Left ventricle myocardium inferior (tissue), 1 donor: ENCODE measurements around the gene ELP5. TPM values are rescaled to one million over a fixed set of nuclear protein-coding genes. Genes with fewer than 3 reads are reported as not detected.

Experiments
- DNase-seq: peaks from one replicate; pipeline ENCODE4 v3.0.0-alpha.2; 2020
- H3K27ac ChIP-seq: fragments of 200-600 bp; replicated peaks from 2 replicates; pipeline ENCODE4 v1.8.0; 2021
- H3K27me3 ChIP-seq: fragments of 200-600 bp; 2 replicates; pipeline ENCODE4 v1.8.0; 2021; ENCODE audit warnings: low read depth
- H3K36me3 ChIP-seq: fragments of 200-600 bp; 2 replicates; pipeline ENCODE4 v1.8.0; 2021
- H3K4me1 ChIP-seq: fragments of 200-600 bp; 2 replicates; pipeline ENCODE4 v1.8.0; 2021
- H3K4me3 ChIP-seq: fragments of 200-600 bp; 2 replicates; pipeline ENCODE4 v1.8.0; 2021; ENCODE audit warnings: mild to moderate bottlenecking, moderate library complexity
- H3K9me3 ChIP-seq: fragments of 200-600 bp; replicated peaks from 2 replicates; pipeline ENCODE4 v1.8.0; 2021
- CTCF ChIP-seq: fragments of 200-600 bp; IDR thresholded peaks from 2 replicates; pipeline ENCODE4 v1.8.0; 2021; ENCODE audit warnings: antibody characterized with exemption, mild to moderate bottlenecking, borderline replicate concordance
- intact Hi-C: fragments of 100-400 bp; cut with micrococcal nuclease; formaldehyde crosslinking; loops from one replicate; pipeline ENCODE4 v1.11.0; 2022
- total RNA-seq: library from RNA; stranded (reverse); fragmentation: NEBNext Ultra II Directional; extraction: Animal tissue kit (Norgen Biotek cat#: 25700); gene quantifications from one replicate; pipeline ENCODE4 v1.2.1, GENCODE V29; 2021
- donor health status: DM: no; HTN: yes; CAD: no; lungs with severe emphysema.

Gene ELP5
- total RNA-seq, 1 donor from 2014 or later = 62.5 TPM

- Histone ChIP-seq H3K4me1 (peaks cover 33% of the 10 kb centered on the region), H3K27me3 (peaks cover 76% of the 10 kb centered on the region), H3K9me3 (no peaks in the 10 kb centered on the region), H3K36me3 (peaks cover 13% of the 10 kb centered on the region), H3K27ac (no peak overlapping the region), H3K4me3 (peak overlapping the region; percentile 68)
- intact Hi-C loops = no loop called here
- no peak for DNase-seq
- no peak for TF ChIP-seq CTCF
These were observed 11.2 kb downstream of the ELP5 start for GRCh38 chr17:7262935-7263800.

- no peak overlapping the region for H3K27ac ChIP-seq
- H3K27me3 ChIP-seq = peaks cover 81% of the 10 kb centered on the region
- TF ChIP-seq CTCF = no peak
- H3K4me3 ChIP-seq = peak overlapping the region; percentile 68
- H3K4me1 ChIP-seq = peaks cover 33% of the 10 kb centered on the region
- H3K36me3 ChIP-seq = peaks cover 7% of the 10 kb centered on the region
- DNase-seq = no peak
- intact Hi-C loops = no loop called here
- no peaks in the 10 kb centered on the region for H3K9me3 ChIP-seq
These were observed 11.7 kb downstream of the ELP5 start for GRCh38 chr17:7263801-7264078.

- DNase-seq = no peak
- intact Hi-C loops = no loop called here
- Histone ChIP-seq H3K27ac (no peak overlapping the region), H3K36me3 (no peaks in the 10 kb centered on the region), H3K9me3 (no peaks in the 10 kb centered on the region), H3K4me1 (peaks cover 19% of the 10 kb centered on the region), H3K4me3 (no peak overlapping the region), H3K27me3 (peaks cover 94% of the 10 kb centered on the region)
- TF ChIP-seq CTCF = no peak
These were observed 14.8 kb downstream of the ELP5 start for GRCh38 chr17:7266784-7267183.

GRCh38 chr17:7279448-7279847 is 27.4 kb downstream of the ELP5 start:
- H3K27me3 ChIP-seq = peaks cover 31% of the 10 kb centered on the region
- no peak overlapping the region for H3K27ac ChIP-seq
- no peak overlapping the region for H3K4me3 ChIP-seq
- H3K9me3 ChIP-seq = no peaks in the 10 kb centered on the region
- peaks cover 42% of the 10 kb centered on the region for H3K4me1 ChIP-seq
- no peak for DNase-seq
- intact Hi-C loops = loop anchor here (10.0 kb wide), 1 partner anchor 65 kb away; no protein-coding TSS in a partner anchor
- peaks cover 10% of the 10 kb centered on the region for H3K36me3 ChIP-seq
- TF ChIP-seq CTCF = no peak

GRCh38 chr17:7280519-7281073 is 28.6 kb downstream of the ELP5 start:
- peak; percentile 85 for DNase-seq
- intact Hi-C loops = no loop called here
- peak; percentile 98 for TF ChIP-seq CTCF
- H3K36me3 ChIP-seq = peaks cover 22% of the 10 kb centered on the region
- H3K4me1 ChIP-seq = peaks cover 54% of the 10 kb centered on the region
- no peaks in the 10 kb centered on the region for H3K9me3 ChIP-seq
- peak overlapping the region; percentile 95 for H3K27ac ChIP-seq
- H3K27me3 ChIP-seq = peaks cover 38% of the 10 kb centered on the region
- H3K4me3 ChIP-seq = peak overlapping the region; percentile 76
